DMS 273 treated with DMSO at 0.1 percent for 48 hours (cell line): ENCODE measurements around the gene ABCB8.

Experiments
- DNase-seq: peaks from one replicate; lab custom pipeline; 2025; lab: John Stamatoyannopoulos, UW

Gene ABCB8

GRCh38 chr7:151028131-151028947, at the start of gene ABCB8:
TSS of gene ABCB8 (plus strand) at chr7:151028450. CDS start at chr7:151028516, 66 bp downstream.
- DNase-seq: peak; percentile 99

DNA sequence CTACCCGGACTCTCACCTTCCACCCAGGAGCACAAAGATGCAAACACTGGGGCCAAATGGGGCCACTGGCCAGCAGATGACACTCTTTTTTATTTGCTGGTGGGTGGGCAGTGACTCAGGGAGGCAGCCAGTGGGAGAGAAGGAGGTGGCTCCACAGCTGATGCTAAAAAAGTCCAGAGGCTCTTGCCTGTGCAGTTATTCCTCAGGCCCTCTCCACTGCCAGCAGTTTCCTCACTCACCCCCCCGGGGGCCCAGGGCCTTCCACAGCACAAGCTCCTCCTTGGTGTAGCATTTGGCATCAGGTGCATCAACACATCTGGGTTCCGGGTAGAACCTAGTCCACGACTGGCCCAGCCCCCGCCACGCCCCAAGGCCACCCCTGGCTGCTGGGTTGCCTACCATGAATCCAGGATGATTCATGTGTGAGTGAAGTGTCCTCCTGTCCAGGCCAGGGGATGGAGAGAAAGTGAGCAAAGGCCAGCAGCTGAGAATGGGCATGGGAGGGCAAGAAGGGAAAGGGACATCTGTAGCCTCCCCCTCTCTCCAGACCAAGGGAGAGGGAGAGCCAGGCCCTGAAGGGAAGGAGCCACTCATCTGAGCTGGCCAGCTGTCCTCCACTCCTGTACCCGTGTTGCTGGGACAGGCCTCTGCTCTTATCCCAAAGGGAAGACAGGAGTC, 48.4 kb upstream of the ABCB8 start:
- DNase-seq: no peak

GRCh38 chr7:150980663-150981062, 47.6 kb upstream of the ABCB8 start:
- no peak for DNase-seq

GRCh38 chr7:150981644-150982043, 46.6 kb upstream of the ABCB8 start:
- DNase-seq: no peak

- DNase-seq: no peak
Observed at GRCh38 chr7:150982351-150982750, 45.9 kb upstream of the ABCB8 start.

GRCh38 chr7:150983893-150984368, 44.3 kb upstream of the ABCB8 start:
- DNase-seq: no peak

- peak; percentile 33 for DNase-seq
Observed at GRCh38 chr7:150986099-150986512, 42.1 kb upstream of the ABCB8 start.

- no peak for DNase-seq
Observed at GRCh38 chr7:150986556-150986955, 41.7 kb upstream of the ABCB8 start.

DNA sequence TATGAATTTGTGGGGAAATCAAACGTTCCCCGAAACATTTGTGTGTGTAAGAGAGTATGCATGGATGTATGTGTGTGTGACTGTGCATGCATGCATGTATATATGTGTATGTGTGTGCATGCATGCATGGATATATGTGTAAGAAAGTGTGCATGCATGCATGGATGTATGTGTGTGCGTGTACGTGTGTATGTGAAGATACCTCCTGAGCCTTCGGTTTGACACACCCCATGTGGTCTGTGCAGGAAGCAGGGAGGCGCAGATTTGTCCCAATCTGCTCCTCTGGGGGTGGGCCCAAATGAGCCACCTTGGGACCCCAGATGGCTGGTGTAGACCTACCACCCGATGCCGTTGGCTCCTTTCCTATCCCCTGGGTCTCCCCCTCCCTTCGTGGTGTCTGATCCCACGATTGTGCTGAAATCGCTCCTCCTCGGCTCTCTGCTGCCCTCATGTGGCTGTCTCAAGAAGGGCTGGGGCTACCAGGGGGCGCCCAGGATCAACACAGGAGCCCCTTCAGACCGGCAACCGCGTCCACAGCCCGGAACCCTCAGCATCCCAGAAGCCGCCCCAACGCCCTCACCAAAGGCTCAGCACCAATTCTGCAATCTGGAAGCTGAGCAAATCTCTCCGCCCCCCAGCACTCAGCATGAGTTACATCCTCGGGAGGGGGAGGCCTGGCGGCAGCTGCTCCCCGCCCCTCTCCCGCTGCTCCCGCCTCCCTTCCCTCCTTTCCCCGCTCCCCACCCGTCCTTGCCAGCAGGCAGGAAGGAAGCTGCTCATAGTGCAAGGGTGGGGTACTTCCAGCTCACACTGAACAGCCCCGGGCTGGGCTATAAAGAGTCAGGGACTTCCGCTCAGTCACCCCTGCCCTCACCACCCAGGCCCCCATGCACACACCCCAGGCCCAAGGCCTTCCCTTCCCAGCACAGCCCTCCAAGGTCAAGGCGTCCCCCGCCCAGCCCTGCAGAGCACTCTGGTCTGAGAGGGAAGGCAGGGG, 39.7 kb upstream of the ABCB8 start:
- DNase-seq: peak; percentile 62

DNA sequence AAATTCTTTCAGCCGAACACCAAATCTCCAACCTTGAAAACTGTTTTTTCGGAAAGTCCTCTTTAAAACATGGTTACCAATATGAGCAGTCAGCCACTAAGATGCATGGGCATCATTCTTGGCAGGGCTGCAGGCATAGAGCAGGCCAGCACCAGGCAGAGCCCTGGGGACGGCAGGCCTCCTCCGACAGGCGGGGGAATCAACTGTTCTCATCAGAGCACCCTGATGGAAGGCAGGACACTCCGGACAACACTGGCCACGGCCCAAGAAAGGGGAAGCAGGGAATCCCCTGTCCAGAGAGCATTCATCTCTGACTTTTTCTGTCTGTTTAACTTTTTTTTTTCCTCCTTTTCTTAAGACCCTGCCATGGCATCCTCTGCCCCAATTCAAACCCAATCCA, 38.8 kb upstream of the ABCB8 start:
- no peak for DNase-seq

- no peak for DNase-seq
Observed at GRCh38 chr7:150990416-150991186, 37.6 kb upstream of the ABCB8 start, which contains the start of gene NOS3. TSS of gene NOS3 (plus strand) at chr7:150991017. CDS start at chr7:150993804, 2,787 bp downstream.

DNA sequence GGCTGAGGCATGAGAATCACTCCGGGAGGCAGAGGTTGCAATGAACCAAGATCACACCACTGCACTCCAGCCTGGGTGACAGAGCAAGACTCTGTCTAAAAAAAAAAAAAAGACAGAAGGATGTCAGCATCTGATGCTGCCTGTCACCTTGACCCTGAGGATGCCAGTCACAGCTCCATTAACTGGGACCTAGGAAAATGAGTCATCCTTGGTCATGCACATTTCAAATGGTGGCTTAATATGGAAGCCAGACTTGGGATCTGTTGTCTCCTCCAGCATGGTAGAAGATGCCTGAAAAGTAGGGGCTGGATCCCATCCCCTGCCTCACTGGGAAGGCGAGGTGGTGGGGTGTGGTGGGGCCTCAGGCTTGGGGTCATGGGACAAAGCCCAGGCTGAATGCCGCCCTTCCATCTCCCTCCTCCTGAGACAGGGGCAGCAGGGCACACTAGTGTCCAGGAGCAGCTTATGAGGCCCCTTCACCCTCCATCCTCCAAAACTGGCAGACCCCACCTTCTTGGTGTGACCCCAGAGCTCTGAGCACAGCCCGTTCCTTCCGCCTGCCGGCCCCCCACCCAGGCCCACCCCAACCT, 36.1 kb upstream of the ABCB8 start:
- no peak for DNase-seq

GRCh38 chr7:150992833-150993302, 35.4 kb upstream of the ABCB8 start:
- peak; percentile 48 for DNase-seq

- DNase-seq: no peak
Observed at GRCh38 chr7:150993511-150993910, 34.7 kb upstream of the ABCB8 start.

- DNase-seq: no peak
Observed at GRCh38 chr7:150994141-150994837, 34.0 kb upstream of the ABCB8 start.

GRCh38 chr7:150994838-150995510, 33.3 kb upstream of the ABCB8 start:
- DNase-seq: no peak

DNA sequence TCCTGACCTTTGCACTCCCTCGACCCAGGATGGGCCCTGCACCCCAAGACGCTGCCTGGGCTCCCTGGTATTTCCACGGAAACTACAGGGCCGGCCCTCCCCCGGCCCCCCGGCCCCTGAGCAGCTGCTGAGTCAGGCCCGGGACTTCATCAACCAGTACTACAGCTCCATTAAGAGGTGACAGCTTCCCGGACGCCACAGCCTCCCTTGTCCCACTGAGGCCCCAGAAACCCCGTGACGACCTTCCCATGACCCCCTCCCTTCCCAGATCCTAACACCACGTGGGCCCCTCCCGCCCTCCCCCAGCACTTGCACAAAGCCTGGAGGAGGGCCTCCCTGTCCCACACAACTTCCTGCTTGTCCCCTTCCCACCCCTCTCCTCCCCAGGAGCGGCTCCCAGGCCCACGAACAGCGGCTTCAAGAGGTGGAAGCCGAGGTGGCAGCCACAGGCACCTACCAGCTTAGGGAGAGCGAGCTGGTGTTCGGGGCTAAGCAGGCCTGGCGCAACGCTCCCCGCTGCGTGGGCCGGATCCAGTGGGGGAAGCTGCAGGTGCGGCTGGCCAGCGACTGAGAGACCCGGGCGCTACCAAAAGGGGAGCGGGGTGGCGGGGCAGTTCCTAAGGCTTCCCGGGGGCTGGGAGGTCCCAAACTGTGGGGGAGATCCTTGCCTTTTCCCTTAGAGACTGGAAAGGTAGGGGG, 31.7 kb upstream of the ABCB8 start:
- DNase-seq: no peak

- DNase-seq: no peak
Observed at GRCh38 chr7:150997075-150997511, 31.2 kb upstream of the ABCB8 start.

- DNase-seq: no peak
Observed at GRCh38 chr7:150997817-150998216, 30.4 kb upstream of the ABCB8 start.
